Measurements from ENCODE around the gene USP13.

Gene USP13

DNA sequence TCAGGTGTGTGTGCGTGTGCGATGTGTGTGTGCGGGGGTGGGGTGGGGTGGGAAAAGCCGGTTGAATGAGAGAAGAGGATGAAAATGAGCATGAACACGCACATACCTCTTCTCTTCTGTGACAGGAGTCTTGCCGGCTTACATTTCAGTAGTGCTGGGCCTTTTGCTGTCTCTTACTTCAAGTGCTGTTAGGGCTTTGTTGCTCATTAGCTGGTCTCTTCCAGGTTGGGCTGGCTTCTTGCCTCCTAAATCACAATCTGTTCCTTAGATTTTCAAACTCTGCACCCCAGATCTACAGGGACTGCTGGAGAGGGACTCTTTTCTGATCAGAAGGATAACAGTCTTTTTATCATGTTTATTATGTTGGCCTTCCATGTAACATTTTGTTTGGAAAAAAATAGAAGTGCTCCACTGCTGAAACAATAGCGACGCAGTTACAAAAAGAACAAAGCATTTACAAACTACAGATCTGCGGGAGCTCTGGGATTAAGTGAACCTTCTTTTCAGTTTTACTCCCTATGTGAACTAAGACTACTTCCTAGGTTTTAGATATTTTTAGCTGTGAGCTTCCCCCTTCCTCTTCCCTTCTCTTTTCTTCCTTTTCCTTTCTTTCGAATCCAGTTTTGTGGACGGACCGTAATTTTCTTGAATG lies 48.5 kb downstream of the USP13 start:
- no peak for DNase-seq

DNA sequence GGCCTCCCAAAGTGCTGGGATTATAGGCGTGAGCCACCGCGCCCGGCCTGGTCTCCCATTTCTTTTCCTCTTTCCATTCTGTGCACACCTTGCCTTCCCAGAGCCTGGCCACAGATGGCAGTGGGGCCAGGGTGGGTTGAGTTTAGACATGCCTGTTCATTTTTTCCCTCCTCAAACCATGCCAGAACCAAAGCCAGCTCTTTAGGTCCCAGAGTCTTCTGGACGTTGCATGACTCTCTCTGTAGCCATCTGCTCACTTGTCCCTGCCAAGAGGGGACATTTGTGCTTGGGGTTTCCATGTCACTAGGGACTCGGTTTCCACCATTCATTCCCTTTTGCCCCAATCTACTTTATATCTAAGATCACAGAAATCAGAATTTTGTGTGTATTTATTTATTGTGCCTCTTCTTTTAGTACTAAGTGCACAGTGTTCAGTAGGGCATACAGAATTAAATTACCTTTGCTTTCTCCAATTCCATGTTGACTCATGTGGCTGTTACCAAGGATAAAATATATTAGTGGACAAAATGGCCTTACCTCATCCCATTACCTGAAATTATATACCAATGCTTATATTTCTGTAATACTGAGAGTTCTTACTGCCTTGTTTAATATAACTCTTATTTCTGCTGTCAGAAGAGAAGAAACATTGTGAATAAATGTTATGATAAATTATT lies 49.6 kb downstream of the USP13 start:
- DNase-seq, result no peak

DNA sequence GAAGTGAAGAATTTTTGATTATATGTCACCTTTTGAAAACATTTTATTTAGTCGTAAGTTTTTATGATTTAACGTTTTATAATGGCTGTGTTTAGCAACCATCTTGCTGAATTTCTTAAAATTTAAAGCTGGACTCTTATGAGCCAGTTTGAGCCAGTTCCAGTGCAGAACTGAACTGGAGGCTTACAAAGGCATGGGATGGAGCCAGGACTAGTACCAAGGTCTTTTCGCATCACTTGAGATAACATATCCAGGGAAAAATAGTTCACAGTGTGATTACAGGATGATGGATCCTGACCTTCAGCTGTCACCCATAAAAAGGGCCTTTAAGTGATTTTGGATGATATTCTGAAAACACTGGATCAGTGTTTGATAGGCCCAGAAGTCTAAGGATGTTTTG lies 51.0 kb downstream of the USP13 start:
- no peak for DNase-seq

DNA sequence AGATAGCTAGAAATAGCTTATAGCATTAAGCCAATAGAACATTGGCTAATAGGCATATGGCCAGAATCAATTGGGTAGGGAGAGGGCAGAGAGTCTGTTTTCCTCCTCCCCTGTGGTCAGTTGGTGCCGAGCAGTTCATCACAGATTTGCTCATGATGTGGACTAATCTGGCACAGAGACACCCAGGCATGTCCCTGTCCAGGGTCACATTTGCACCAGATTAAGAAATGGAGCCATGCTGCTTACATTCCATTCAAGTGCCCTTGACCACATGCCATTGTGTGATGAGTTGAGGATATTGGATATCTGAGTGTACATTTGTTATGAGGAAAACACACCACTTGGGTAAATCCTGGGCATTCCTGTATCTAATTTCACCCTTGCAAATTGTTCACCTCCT lies 53.4 kb downstream of the USP13 start:
- no peak for DNase-seq

DNA sequence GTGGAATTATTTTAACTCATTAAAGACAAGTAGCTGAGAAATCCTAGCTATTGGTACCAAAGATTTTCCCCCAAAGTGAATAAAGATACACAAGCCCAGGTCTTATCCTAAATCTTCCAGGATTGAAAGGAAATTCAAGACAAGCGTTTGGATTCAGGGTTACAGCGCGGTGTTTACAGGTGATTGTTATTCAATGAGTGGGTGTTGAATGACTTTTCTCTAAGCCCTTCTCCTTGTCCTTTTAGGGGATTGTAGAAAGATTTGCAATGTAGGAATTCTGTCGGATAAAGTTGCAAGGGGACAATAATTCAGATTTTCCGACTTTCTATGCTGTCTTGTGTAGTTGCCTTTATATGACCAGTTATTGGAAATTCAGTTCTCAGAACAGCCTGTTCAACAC lies 57.2 kb downstream of the USP13 start:
- no peak for DNase-seq

DNA sequence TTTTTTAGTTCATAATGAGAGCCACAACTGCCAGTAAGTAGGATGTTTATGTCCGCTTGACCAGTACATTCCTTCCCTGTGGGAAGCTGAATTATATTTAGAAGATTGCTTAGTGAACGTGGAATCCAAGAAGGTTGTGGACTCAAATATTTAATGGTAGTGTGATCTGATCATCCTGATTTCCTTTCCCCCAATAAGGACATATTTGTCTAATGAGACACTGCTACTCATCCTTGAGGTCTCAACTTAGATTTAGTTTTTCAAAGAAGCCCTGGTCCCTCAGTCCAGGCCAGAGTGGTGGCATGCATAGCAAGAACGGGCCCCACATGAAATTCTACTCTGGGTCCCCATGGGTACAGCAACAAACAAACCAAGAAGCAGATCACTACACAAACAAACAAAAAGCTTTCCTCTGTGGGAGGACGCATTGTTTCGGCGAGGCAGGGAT lies 60.8 kb downstream of the USP13 start:
- DNase-seq, result no peak

DNA sequence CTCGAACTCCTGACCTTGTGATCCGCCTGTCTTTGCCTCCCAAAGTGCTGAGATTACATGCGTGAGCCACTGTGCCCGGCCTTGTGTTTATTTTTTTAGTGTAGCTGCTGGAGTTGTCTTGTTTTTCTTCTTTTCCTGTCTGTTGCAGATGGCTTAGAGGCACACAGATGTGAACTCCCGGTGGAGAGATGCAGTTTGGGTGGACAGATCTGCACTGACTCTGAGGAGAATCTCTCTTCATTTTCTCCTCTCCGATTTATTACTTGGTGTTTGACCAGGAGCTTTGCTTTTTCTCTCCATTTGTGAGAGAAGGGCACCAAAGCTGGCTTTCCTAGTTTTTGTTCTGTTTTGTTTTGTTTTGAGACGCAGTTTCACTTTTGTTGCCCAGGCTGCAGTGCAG lies 62.7 kb downstream of the USP13 start:
- DNase-seq, result no peak

DNA sequence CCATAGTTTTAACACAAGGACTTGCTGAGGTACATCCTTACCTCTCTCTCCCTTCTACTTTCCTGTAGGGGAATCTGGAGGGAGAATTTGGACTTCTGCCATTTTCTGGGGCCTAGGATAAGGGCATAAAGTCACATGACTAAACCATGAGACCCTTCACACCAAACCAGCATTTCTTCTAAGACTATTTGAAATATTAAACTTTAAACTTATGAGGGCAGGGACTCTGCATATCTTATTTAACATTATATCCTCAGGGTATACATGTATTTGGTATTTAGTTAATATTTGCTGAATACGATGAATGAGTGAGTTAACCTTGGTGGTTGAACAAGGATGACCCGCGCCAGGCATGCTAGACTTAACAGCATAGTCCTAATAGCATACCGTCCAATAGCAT lies 63.4 kb downstream of the USP13 start:
- DNase-seq, result no peak

DNA sequence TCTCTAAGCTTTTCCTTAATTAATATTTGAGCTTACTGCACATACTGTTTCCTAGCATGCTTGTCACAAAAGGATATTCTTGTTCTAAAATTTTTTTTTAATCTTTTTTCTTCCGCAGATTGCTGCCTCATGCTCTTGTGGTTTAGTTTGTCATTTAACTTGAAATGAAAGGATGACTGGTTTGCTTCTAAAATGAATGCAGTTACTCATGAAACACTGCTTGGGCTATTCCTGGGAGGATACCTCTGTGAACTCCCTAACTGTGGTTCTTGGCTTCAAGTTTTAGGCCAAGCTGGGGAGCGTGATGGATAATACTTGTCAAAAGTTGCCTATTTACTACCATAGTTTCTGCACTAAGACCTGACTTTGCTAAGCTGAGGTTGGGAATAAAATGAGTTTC lies 64.0 kb downstream of the USP13 start:
- no peak for DNase-seq

DNA sequence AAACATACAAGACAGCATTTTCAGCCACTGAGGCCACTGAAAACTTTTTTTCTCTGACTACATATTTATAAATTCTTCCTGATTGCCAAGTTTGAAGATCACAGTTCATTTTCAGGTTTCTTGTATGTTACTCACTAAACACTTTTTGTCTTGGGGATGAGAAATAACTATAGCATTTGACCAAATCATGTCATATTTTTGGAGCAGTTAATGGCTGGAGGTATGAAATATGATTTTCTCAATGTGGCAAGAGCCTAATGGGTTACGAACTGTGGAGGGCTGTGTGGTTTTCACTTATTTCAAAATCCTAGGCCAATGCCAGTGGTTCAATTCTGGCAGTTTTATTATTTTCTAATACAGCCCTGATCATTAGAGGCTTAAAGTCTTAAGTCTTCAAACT lies 64.4 kb downstream of the USP13 start:
- no peak for DNase-seq

DNA sequence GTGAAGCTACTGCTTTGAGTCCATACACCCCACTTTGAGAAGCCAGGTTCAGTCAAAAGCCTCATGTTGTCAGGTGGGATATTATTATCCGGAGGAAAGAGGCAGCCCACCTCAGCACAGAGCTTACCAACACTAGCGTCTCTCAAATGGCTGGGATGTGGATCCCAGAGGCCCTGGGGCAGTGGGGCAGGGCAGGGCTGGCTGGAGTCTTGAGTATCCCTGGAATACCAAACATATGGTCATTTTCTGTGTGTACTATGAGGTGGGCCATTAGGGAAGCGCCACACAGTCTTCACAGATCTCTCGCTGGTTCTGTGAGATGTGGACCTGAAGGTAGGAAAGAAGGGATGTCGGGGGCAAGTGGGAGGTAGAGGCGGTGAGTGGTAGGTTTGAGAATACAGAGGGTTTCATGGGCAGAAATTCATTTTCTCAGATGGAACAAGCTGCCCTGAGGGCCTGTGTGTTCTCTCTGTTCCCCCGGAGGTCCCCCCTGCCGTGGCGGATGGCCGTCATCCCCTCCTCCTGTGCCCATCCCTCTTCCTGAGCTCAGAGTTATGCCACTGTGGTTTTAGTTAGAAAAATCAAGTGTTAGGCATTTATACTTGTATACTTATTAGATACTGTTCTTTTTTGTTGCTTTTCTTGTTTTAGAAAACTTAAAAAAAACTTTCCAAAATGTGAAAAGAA lies 66.4 kb downstream of the USP13 start:
- DNase-seq, result no peak

DNA sequence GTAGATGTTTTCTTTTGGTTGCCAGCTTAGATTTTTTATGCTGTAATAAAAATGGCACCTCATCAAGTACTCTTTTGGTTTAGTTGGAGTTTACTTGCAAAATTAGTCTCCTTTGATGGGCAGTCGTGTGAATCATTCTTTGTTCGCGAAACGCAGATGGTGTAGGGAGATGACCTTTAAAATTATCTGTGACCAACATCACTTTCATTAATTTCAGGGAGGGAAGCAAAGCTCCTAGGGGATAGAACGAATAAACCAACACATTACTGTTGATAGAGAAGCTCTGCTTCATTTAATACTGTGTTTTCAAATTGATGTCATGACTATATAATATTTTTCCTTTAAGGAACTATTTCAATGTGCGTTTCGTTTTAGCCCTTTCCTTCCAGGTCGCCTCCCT lies 67.4 kb downstream of the USP13 start:
- DNase-seq, result no peak

DNA sequence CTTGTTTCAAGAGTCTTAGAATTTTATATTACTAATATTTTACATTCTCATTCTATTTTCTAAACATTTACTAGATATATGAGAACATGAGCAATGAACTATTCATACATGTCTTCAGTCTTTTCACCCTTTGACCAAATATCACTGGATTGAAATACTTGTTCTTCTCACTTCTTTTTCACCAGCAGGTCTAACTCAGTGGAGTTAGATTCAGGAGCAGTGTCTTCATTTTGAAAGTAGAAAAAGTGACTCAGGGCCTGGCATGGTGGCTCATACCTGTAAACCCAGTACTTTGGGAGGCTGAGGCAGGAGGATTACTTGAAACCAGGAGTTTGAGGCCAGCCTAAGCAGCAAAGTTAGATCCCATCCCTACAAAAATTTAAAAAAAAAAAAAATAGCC lies 70.8 kb downstream of the USP13 start:
- DNase-seq, result no peak

DNA sequence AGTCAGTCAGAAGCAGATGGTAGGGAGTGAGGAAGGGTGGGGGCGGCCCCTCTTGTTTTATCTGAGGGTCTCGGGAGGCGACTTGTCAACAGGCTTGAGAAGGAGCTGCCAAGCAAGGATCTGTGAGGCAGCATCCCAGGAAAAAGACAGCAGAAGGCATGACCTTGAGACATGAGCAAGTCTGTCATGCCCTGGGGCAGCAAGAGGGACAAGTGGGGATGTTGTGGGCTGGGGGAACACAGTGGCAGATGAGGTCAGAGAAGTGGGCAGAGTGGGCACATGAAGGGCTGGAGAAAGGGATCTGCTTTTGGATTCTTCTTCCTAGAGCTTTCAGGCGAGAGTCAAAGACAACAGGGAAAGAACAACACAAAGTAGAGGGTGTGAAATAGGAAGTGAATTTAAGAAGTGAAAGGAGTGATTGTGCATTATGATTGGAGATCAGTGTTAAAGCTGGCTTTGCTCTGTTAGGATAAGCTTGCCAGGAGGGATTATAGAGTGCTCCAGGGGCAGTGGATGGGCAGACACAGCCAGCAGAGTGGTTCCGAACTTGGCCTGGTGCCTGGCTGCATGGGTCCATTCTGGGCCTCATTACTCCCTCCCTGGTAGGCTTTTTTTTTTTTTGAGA lies 73.3 kb downstream of the USP13 start:
- DNase-seq, result no peak

DNA sequence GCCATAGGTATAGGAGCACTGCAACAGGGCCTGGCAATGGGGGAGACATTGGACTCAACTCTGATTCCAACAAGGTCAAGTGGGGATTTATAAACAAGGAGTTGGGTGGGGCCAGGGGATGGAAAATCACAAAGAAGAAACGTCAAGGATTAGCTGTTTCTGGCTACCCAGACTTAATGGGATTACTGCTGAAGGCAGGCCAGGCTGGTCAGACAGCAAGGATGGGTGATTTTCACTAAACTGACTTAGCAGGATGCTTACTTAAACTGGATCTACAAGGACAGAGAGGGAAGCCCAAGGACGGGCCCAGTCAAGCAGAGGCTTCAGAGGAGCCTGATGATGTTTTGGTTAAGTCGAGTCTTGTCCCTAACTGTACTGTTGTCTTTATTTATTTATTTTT lies 76.2 kb downstream of the USP13 start:
- no peak for DNase-seq

DNA sequence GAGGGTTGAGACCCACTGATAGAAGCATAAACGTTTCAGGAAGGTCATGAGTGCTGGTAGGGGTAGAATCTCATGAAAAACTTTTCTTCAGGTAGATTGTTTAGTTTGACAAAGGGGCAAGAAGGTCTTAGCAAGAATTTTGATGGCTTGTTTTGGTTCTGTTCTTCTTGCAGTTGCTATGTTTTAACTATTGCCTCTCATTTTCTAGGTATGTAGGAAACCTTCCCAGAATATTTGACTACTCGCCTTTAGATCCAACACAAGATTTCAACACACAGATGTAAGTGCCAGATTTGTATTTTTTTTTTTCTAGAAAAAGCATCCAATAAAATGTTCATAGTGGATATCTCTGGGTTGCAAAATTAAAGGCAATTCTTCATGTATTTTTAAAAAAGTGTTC lies 77.1 kb downstream of the USP13 start:
- DNase-seq, result no peak

DNA sequence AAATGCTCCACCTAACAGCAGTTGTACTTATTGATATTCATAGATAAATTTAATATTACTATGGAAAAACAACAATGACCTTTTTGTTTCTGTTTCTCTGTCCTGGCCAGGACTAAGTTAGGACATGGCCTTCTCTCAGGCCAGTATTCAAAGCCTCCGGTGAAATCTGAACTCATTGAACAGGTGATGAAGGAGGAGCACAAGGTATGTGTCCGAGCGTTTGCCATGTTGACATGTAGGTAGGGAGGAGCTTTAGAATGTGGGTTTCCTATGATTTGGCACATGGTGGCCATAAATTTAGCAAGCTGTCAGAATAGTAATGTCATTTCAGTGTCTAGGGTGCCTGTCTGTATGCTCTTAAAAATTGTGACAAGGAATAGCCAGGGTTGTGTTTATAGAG lies 77.7 kb downstream of the USP13 start:
- no peak for DNase-seq

DNA sequence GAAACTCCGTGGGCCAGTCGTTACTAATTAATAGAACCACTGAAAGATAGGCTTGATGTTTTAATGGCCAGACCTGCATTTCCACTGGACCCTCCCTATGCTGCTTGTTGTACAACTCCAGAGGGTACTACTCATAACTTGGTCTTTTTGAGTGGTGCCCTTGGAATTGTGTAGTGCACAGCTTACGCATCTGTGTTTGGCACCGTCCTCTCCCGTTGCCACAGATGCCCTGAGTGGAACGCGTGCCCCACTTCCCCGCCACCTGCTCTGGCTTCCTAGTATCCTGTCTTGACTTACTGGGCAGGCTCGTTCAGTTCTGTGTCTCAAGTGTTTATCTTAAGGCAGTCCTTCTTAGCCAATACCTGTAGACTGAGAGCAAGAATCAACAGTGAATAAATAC lies 78.7 kb downstream of the USP13 start:
- DNase-seq, result no peak

DNA sequence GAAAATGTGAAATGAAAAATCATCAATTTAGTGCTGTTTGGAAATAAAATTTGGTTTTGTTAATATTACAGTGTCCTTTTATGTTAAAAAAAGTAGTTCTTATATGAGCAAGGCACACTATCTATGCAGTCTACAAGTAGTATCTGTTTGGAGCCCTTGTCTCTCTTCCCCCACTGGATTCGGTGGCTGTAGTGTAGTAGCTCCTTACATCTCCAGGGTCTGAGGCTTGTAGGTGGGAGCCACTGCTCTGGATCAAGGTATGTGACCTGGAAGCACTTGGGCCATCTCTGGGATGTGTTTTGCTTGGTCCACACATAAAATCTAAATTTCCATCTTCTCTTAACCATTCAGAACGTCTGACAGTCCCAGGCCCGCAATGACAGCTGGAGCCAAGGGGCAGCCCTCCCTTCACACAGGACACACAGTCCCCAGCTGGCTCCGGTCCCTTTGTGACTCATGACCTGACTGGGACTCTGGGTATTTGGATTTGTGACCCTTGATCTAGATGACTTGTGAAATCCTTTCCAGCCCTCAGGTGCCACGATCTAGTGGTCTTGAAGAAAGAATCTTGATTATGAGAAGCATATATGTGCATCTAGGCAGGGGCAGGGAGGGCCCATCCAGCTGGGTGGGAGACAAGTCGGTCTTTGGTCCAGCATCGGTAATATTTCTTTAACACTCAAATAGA lies 80.0 kb downstream of the USP13 start:
- DNase-seq, result no peak

DNA sequence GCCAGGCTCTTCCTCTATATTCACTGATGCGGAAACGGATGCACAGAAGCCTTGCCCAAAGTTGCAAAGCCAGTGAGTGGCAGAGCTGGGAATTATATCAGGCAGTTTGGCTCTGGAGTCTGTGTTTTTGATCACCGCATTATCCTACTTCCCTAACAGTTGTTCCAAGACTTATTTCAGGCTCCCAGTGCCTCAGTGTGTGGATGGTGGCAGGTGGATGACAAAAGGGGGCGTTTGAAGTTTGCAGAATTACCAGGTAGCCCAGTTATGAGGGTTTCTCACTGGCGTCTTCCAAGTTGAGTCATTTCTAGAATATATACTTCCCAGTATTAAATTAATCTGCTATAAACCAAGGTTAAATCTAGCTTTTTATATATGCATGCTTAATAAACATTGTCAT lies 81.0 kb downstream of the USP13 start:
- DNase-seq, result no peak

DNA sequence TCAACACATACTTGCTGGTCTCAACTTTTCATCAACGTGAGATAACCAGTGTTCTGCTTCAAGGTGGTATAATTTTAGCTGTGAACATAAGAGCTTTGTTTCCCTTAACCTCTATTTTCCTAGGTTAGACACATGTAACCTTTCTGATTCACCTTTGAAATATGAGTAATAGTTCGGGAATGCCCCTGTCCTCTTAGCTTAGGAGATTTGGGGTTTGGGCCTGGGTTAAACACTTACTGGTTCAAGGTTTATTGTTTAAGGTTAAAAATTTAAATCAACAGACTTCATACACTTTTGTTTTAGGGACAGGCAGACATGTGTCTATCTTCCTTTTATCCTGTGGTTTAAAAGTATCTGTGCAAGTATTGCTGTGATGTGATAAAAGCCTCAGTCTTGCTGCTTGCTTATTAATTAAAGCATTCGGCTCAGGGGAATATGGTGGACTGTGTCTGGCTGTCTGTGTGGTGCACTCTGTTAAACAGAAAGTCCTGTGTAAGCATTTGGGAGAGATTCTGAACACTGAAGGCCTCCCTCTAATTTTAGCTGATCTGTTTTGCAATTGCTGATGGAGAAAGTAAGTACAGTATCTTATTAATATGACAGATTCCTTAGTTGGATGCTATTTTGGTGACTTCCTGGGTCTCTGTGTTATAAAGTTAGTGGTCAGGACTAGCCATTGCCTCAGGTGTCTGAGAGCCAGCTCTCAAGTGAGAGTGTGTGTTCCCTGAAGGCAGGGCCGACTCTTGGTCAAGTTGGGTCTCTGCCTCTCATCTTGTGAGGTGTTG lies 81.8 kb downstream of the USP13 start:
- DNase-seq, result no peak

DNA sequence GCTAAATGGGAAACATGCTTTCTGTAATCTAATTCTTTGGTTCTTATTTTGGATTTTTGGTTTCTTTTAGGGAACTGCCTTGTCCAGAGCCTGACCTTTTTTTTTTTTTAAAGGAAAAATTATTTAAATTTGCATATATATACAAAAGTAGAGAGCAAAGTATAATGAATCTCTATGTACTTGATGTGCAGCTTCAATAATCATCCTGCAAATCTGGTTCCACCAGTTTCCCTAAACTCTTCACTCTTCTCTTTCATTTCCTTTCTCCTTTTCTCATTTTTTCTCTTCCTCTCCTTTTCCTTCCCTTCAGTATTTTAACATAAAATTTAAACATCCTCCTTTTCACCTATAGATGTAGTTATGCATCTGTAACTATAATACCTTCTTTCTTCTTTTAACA lies 82.5 kb downstream of the USP13 start:
- no peak for DNase-seq

DNA sequence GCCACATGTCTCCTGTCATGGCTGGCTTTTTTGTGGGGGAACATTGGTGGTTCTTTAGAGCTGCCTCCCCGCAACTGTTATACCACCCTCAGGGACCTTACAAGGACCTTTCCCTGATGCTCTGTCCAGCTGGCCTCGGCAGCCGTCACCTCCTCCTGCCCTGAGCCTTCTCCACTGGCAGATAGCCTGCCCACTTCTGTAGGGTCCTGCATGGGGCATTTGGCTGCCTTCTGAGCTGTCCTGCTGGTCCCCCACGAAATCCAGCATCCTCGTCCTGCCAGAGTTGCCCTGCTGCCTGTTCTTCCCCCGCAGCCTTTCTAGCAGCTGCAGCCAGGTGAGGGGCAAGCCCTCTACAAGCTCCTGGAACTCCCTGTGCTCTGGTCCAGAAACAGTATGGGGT lies 86.2 kb downstream of the USP13 start:
- no peak for DNase-seq

Data from activated naive CD4-positive, alpha-beta T cell treated with Interleukin-2 at 50 U/mL for 16 hours (primary cell).